GM12801 (cell line): ENCODE measurements around the gene DNAH1.

Experiments
- CTCF ChIP-seq: IDR thresholded peaks from one replicate; pipeline ENCODE4 v1.5.1; 2011; ENCODE audit warnings: control low read depth; ENCODE audit not compliant: insufficient read length; ENCODE audit errors: extremely low read depth

Gene DNAH1

GRCh38 chr3:52440249-52440551 is 124.1 kb downstream of the DNAH1 start:
- no peak for TF ChIP-seq CTCF

DNA sequence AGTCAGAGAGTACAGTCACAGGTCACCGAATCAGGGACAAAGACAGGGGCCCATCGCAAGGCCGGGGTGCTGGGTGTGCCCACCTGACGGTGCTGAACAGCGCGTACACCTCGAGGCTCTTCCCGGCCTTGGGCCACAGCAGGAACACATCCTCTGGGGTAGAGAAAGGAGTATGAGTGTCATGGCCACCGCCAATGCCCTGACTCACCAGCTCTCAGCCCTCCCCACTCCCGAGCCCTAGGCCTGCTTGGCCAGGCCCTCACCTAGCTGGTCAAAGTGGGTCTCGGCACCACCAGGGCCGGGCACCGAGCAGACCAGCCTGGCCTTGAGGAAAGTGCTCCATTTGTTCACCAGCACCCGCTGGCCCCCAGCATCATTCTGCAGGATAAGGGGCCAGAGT is 124.6 kb downstream of the DNAH1 start:
- no peak for TF ChIP-seq CTCF

DNA sequence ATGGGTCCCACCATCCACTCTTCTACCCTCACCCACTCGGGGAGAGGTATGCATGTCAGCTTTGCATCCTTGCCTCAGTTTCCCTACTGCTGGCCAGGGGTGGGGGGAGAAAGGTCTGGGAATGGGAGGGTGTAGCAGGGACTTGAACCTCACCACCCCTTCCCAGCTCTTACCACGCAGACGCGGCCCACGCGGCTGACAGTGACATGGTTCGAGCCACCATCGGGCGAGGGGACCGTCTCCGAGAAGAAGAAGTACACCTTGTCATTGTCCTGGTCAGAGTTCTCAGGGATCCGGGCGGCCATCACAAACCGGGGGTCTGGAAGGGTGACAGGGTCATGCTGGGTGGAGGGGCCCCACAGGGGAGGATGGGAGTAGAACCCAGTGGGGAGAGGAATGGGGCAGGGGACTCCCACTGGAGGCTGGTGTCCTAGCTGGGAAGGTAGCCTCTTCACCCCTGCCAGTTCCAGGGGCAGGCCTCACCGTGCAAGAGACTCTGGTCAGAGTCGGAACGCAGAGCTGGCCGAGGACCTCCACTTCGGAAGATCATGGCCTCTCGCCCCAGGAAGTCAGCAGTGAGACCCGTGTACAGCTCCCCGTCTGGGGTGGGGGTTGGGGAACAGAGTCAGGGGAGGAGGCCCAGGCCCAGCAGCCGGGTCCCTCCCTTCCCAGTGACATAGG is 125.1 kb downstream of the DNAH1 start:
- TF ChIP-seq CTCF = no peak

DNA sequence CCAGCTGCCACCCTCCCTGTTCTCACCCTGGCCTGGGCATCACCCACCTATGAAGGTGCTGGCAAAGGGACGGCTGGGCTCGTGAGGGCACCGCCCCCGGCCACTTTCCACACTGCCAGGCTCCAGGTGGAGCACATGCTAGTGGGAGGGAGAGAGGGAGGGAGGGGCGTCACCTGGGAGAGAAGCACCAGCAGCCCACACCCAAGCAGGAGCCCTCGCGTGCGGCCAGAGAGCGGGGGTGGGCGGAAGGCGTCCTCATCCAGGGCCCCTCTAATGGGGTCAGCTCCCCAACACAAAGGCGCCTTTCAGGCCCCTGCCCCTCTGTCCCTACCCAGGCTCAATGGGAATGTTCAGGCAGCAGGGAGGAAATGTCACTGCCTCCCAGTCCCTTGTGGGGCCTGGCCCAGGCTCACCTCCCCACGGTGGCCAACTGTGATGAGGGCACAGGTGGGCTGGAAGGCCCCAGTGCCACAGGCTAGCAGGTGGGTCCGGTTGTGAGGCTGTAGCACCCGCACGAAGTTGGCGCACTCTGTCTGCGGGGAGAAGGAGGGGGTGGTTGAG is 125.7 kb downstream of the DNAH1 start:
- no peak for TF ChIP-seq CTCF

- no peak for TF ChIP-seq CTCF
These were observed 126.5 kb downstream of the DNAH1 start for GRCh38 chr3:52442409-52443267.

GRCh38 chr3:52443268-52443610 is 127.1 kb downstream of the DNAH1 start:
- no peak for TF ChIP-seq CTCF

DNA sequence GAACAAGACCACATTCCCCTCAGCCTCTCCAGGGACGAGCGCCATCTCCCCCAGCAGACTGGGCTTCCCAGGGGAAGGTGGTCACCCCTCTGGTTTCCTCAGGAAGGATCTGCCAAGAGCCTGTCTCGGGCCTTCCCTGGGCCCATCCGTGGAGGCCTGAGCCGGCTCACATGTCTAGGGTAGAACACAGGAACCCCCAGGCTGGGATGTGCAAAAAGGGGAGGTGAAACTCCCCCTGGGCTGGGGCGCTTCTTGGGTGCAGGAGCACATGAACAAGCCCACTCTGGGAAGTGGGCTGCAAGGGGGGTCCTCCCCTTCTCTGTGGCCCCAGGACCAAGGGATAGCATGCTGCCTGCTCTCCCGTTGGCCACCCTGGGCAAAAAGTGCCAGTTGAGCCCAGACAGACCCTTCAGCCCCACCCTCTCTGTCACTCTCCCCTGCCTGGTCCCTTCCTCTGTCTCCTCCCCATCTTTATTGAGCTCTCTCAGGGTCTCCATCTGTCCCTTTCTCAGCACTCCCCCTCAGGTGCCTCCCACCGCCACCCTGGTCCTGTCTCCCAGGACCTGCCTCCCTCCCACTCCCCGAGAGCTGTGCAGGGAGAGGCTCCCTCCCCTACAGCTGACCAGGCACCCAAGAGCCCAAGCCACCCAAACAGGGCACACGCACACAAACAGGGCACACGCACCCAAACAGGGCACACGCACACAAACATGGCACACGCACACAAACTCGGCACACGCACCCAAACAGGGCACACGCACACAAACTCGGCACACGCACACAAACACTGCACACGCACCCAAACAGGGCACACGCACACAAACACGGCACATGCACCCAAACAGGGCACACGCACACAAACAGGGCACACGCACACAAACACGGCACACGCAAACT is 127.9 kb downstream of the DNAH1 start:
- TF ChIP-seq CTCF = no peak
